SU-DHL-6 (cell line): ENCODE data around the gene C12orf50.

Experiments
- H2AFZ ChIP-seq: fragments of 200-600 bp; sonication (generic); 2 replicates; pipeline ENCODE4 v1.6.1; 2014; ENCODE audit warnings: low read depth, mild to moderate bottlenecking, moderate library complexity, mixed read lengths, antibody characterized with exemption, low read length; ENCODE audit not compliant: severe bottlenecking
- H3F3A ChIP-seq: fragments of 200-600 bp; shearing (Covaris generic); 2 replicates; pipeline ENCODE4 v1.6.0; 2016; ENCODE audit warnings: antibody characterized with exemption, mild to moderate bottlenecking; ENCODE audit not compliant: insufficient read depth
- H3K27ac ChIP-seq: fragments of 200-600 bp; sonication (generic); 2 replicates; pipeline ENCODE4 v1.5.1; 2016; ENCODE audit warnings: low read depth, mild to moderate bottlenecking, low read length, moderate library complexity, mixed read lengths
- H3K27me3 ChIP-seq: fragments of 200-600 bp; sonication (generic), shearing (Covaris generic); 2 replicates; pipeline ENCODE4 v1.6.0; 2014; ENCODE audit warnings: mild to moderate bottlenecking, low read length
- H3K36me3 ChIP-seq: fragments of 200-600 bp; sonication (generic); 2 replicates; pipeline ENCODE4 v1.6.1; 2014; ENCODE audit warnings: mild to moderate bottlenecking, low read length, mixed read lengths
- H3K4me2 ChIP-seq: fragments of 300-600, 200-600 bp; shearing (Covaris generic), sonication (generic); 2 replicates; pipeline ENCODE4 v1.6.0; 2014; ENCODE audit warnings: low read length, low read depth, mild to moderate bottlenecking; ENCODE audit not compliant: poor library complexity, severe bottlenecking
- H3K4me3 ChIP-seq: fragments of 200-600 bp; sonication (generic); 2 replicates; pipeline ENCODE4 v1.5.1; 2014; ENCODE audit warnings: antibody characterized with exemption, low read length, mild to moderate bottlenecking, mixed read lengths; ENCODE audit not compliant: insufficient read depth, poor library complexity, severe bottlenecking
- H3K79me2 ChIP-seq: fragments of 200-600 bp; sonication (generic); 2 replicates; pipeline ENCODE4 v1.6.1; 2014; ENCODE audit warnings: mild to moderate bottlenecking, low read length, moderate library complexity; ENCODE audit not compliant: insufficient read depth
- H3K9ac ChIP-seq: fragments of 200-600 bp; sonication (generic); 2 replicates; pipeline ENCODE4 v1.7.0; 2014; ENCODE audit warnings: mild to moderate bottlenecking, low read length
- H3K9me2 ChIP-seq: fragments of 200-600 bp; sonication (generic); replicated peaks from 2 replicates; pipeline ENCODE4 v1.6.1; 2014; ENCODE audit warnings: low read length; ENCODE audit not compliant: insufficient read depth
- H3K9me3 ChIP-seq: fragments of 200-600 bp; sonication (generic); 2 replicates; pipeline ENCODE4 v1.6.1; 2014; ENCODE audit warnings: low read length, mixed read lengths; ENCODE audit not compliant: insufficient read depth
- H4K20me1 ChIP-seq: fragments of 200-600 bp; sonication (generic); 2 replicates; pipeline ENCODE4 v1.6.1; 2014; ENCODE audit warnings: low read depth, mild to moderate bottlenecking, antibody characterized with exemption, low read length, moderate library complexity, mixed read lengths
- CTCF ChIP-seq: fragments of 200-600 bp; sonication (generic); IDR thresholded peaks from one replicate; pipeline ENCODE4 v1.5.1; 2017; ENCODE audit warnings: antibody characterized with exemption, mild to moderate bottlenecking, low read length, moderate library complexity; ENCODE audit not compliant: insufficient read depth, poor library complexity, severe bottlenecking
- EZH2phosphoT487 ChIP-seq: fragments of 200-600 bp; sonication (generic), shearing (Covaris generic); conservative IDR thresholded peaks from 2 replicates; pipeline ENCODE4 v1.6.1; 2018; ENCODE audit warnings: mild to moderate bottlenecking, antibody characterized with exemption, low read length, moderate library complexity, mixed read lengths

The C12orf50 gene

GRCh38 chr12:87943762-87944161 is 85.4 kb downstream of the C12orf50 start:
- no peaks in the 10 kb centered on the region for H3K27me3 ChIP-seq
- H3K9me3 ChIP-seq, result no peaks in the 10 kb centered on the region
- no peaks in the 10 kb centered on the region for H4K20me1 ChIP-seq
- no peak overlapping the region for H2AFZ ChIP-seq
- no peaks in the 10 kb centered on the region for H3K36me3 ChIP-seq
- H3K4me2 ChIP-seq, result no peak overlapping the region
- no peak overlapping the region for H3K9ac ChIP-seq
- H3F3A ChIP-seq, result no peaks in the 10 kb centered on the region
- TF ChIP-seq CTCF, result no peak
- TF ChIP-seq EZH2phosphoT487, result no peak
- H3K9me2 ChIP-seq, result no peaks in the 10 kb centered on the region
- H3K27ac ChIP-seq, result no peak overlapping the region
- no peaks in the 10 kb centered on the region for H3K79me2 ChIP-seq
- no peak overlapping the region for H3K4me3 ChIP-seq

DNA sequence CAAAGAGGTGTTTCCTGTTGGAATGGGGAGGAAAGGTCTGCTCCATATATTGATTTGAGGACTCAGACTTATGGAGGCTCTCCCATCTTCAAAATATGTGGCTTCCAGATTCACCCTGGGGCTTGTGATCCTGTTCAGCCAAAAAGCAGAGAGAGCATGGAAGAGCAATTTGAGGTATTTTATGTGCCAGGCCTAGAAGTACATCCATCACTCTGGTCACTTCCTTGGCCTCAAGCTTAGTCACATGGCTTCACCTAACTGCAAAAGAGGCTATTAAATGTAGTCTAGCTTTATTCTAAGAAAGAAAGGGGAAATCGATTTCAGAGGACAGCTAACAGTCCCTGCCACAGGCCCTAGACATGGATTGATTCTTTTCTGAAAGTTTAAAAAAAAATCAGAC is 86.2 kb downstream of the C12orf50 start:
- Histone ChIP-seq H3K27me3 (no peaks in the 10 kb centered on the region), H3K9ac (no peak overlapping the region), H3K27ac (no peak overlapping the region), H4K20me1 (no peaks in the 10 kb centered on the region), H3K9me3 (no peaks in the 10 kb centered on the region), H3K4me3 (no peak overlapping the region), H3K36me3 (no peaks in the 10 kb centered on the region), H3K9me2 (no peaks in the 10 kb centered on the region), H2AFZ (no peak overlapping the region), H3K4me2 (no peak overlapping the region), H3K79me2 (no peaks in the 10 kb centered on the region), H3F3A (no peaks in the 10 kb centered on the region)
- TF ChIP-seq CTCF (no peak), EZH2phosphoT487 (no peak)

DNA sequence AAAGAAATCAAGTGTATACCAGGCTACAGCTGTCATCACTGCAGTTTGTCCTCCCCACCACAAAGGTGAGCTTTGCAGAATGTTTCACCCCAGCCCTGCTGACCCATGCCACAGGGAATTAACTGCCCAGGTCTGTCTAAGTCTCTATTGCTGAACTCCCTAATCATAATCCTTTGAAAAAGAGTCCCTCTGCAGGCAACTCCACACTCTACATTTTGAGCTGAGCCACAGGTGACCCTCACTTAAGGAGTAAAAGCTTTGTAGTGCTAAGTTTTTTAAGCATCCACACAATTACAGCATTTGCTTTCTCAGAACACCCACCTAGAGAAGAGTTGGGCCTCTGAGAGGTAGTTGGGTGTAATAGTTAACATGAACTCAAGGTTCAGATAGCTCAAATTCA is 90.0 kb downstream of the C12orf50 start:
- Histone ChIP-seq H3K27me3 (no peaks in the 10 kb centered on the region), H3K9me2 (no peaks in the 10 kb centered on the region), H3K4me3 (no peak overlapping the region), H2AFZ (no peak overlapping the region), H3K9me3 (no peaks in the 10 kb centered on the region), H3K4me2 (no peak overlapping the region), H3K27ac (no peak overlapping the region), H3K79me2 (no peaks in the 10 kb centered on the region), H3K9ac (no peak overlapping the region), H3K36me3 (no peaks in the 10 kb centered on the region), H3F3A (no peaks in the 10 kb centered on the region), H4K20me1 (no peaks in the 10 kb centered on the region)
- TF ChIP-seq EZH2phosphoT487, result no peak
- TF ChIP-seq CTCF, result no peak
